ENCODE data around the gene GOPC. TPM values are rescaled to one million over a fixed set of nuclear protein-coding genes. Genes with fewer than 3 reads are reported as not detected.

The GOPC gene
- total and polyA plus RNA-seq, 2 experiments from 2014 or later, result 15.5 to 26.4 TPM

- TF ChIP-seq ZNF462 (CRISPR knock-in tag; IDR thresholded peaks at IDR 0.05), result no peak
- TF ChIP-seq CREB1 (CRISPR knock-in tag; IDR thresholded peaks at IDR 0.05; ENCODE audit: low read depth), result no peak
- peak in 1 of 2 experiments; percentile 37; a peak in 2 of 4 replicates for TF ChIP-seq CTCF (conservative IDR thresholded peaks at IDR 0.05; ENCODE audit: low read depth in 2 of 2)
These were observed 47.0 kb downstream of the GOPC start (continued) for GRCh38 chr6:117555262-117555849.

GRCh38 chr6:117553142-117553541, 49.2 kb downstream of the GOPC start:
- ATAC-seq (no peak), DNase-seq (ENCODE audit: low spot score) (no peak)
- Histone ChIP-seq H3K27ac (ENCODE audit: low read depth) (no peak overlapping the region), H3K79me2 (replicated peaks; ENCODE audit: insufficient read depth) (no peaks in the 10 kb centered on the region), H3K4me2 (no peak overlapping the region), H2AFZ (no peak overlapping the region), H3K9me2 (ENCODE audit: insufficient read depth) (no peaks in the 10 kb centered on the region), H3K4me3 (no peak overlapping the region), H3K27me3 (ENCODE audit: insufficient read depth) (peaks cover 20% of the 10 kb centered on the region), H3K4me1 (ENCODE audit: insufficient read depth) (peaks cover 28% of the 10 kb centered on the region), H3F3A (replicated peaks; ENCODE audit: low read depth) (no peaks in the 10 kb centered on the region), H3K36me3 (ENCODE audit: insufficient read depth) (no peaks in the 10 kb centered on the region), H4K20me1 (replicated peaks; ENCODE audit: insufficient read depth) (no peaks in the 10 kb centered on the region)
- no peak overlapping the region for H3K4me3 Mint-ChIP-seq
- no peak overlapping the region for H3K27ac Mint-ChIP-seq
- H3K4me1 Mint-ChIP-seq, result peaks cover 28% of the 10 kb centered on the region; the same call in 2 of the 3 replicates
- no peaks in the 10 kb centered on the region for H3K27me3 Mint-ChIP-seq (ENCODE audit: insufficient read depth, low read depth, poor library complexity)
- TF ChIP-seq ZNF114 (CRISPR knock-in tag; IDR thresholded peaks at IDR 0.05) (no peak), JUNB (IDR thresholded peaks at IDR 0.05; ENCODE audit: unreplicated experiment) (peak; percentile 43), EZH2phosphoT487 (IDR thresholded peaks at IDR 0.05; ENCODE audit: unreplicated experiment) (no peak), ZNF331 (CRISPR knock-in tag; IDR thresholded peaks at IDR 0.05; ENCODE audit: low read depth) (no peak), STAT1 (IDR thresholded peaks at IDR 0.05; ENCODE audit: unreplicated experiment) (no peak), REST (IDR thresholded peaks at IDR 0.05; ENCODE audit: unreplicated experiment) (no peak), EZH2 (IDR thresholded peaks at IDR 0.05; ENCODE audit: low read depth, unreplicated experiment) (no peak), CREB1 (CRISPR knock-in tag; IDR thresholded peaks at IDR 0.05; ENCODE audit: low read depth) (no peak)
- H3K36me3 Mint-ChIP-seq (ENCODE audit: low read depth), result no peaks in the 10 kb centered on the region
- H3K9me3 Mint-ChIP-seq, result no peaks in the 10 kb centered on the region
